NCI-H1417 treated with DMSO at 0.1 percent for 48 hours (cell line): Measurements from ENCODE around the gene HLTF.

ENCODE experiments used
- DNase-seq: peaks from one replicate; lab custom pipeline; 2025; lab: John Stamatoyannopoulos, UW

Gene HLTF

DNA sequence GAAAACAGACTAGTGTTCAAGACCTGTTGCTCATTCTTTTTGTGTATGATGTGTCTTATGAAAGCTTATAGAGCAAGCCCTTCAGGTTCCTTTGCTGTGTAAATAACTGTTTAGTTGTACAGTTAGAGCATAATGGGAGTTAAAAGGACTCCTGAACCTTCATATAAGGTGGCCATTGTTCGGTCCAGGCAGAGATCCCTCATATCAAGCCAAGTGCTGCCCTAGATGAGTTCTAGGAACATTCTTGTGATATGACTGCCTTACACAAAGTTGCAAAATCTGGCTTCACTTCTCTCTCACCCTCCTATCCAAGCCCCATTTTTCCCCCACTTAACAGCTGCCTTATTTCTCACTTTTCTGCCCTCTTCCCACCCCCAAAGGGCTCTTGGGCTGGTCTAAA, 68.1 kb downstream of the HLTF start:
- DNase-seq, result no peak

DNA sequence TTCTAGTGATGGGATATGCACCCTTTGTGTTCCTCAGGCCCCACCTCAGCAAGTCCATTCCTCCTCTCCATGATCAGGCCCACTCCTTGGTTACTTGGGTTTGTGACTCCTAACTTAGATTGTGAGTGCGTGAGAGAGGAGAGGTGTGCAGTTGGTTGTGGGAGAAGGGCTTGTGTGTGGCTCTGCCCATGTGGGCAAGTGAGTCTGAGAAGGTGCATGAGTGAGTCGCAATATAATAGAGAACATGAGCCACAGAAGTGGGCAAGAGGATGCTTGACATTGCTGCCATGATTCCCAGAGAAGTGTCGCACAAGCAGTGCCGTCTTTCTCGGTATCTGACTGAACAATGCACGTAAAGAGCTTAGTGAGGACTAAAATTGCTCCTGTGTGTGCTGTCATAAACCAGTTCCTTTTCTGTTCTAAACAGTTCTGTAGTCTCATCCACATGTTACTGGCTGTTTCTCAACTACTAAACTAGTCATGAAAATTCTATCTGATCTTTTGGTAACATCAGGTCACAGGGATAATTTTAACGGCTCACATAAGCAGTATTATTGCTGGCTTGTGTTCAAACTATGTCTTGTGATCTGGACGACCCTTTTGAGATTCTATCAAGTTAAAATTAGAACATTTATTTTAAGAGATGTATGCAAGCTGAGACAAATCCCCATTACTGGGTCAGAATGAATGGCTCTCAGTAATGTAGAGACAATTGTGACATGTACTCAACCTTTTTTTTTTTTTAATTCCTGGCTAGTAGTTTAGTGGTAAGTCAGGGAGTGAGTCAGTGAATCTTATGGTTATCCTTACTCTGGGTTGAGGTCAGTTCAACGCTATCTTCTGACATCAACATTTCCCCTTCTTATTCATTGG, 69.4 kb downstream of the HLTF start:
- no peak for DNase-seq

DNA sequence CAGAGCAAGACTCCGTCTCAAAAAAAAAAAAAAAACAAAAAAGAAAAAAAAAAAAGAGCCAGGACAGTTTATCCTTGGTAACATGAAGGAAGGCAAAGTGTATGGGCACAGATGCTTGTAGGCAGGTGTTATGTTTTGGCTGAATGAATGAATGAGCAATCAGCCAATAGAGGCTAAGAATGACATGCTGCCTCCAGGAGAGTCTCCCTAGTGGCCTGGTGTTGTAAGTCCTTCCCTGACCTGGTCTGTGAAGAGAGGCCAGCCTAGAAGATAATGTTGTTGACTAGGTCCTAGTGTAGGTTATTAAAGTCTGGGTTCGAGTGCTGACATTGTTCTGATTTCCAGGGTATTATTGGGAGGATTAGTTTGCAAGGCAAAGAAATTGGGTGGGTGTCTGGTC, 70.1 kb downstream of the HLTF start:
- DNase-seq, result no peak

DNA sequence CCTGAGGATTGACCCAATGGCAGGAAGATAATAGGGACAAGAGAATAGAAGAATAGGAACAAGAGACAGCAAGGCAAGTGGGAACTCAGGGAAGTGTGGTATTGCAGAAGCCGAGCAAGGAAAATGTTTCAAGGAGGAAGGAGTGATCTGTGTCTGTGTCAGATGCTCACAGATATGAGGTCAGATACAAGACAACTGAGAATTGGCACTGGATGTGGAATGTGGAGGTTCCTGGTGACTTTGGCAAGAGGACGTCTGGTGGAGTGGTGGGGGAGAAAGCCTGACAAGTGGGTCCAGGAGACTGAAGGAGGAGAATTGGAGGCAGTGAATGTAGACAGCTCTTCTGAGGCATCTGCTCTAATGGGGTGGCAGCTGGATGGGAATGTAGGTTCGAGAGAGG, 70.9 kb downstream of the HLTF start:
- no peak for DNase-seq

DNA sequence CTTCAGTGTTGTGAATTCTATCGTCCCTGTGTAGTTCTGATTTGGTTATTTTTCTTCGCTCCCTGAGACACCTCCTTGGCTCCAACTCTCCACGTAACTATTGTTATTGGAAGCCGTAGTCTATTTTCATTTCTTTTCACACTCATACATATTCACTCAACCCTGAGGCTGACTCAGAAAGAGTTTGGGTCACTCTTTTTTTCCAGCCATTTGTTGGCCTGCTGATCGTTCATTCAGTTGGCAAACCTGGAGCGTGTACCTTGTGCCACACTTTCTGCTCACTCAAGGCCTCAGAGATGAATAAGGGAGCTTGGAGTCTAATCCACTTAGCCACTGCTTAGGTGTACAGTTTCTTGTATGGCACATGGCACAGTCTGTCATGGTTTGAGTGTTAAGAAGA, 72.6 kb downstream of the HLTF start:
- DNase-seq, result no peak

DNA sequence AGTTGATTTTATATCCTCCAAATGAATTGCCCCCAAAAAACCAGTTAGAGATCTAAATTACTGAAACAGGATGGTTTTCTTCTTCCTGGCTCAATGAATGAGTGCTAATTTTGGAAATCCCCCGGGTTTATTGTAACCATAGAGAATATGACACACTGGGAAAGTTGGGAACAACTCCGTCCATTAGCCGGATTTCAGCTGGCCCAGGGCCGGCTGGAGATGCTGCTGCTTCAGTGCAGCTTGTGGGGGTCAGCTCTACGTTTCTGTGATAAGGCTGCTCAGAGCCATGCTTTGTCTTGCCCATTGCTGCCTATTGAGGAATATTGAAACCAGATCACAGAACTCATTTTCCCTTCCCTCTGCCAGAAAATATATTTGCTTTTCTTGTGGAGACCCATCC, 74.7 kb downstream of the HLTF start:
- DNase-seq, result no peak

DNA sequence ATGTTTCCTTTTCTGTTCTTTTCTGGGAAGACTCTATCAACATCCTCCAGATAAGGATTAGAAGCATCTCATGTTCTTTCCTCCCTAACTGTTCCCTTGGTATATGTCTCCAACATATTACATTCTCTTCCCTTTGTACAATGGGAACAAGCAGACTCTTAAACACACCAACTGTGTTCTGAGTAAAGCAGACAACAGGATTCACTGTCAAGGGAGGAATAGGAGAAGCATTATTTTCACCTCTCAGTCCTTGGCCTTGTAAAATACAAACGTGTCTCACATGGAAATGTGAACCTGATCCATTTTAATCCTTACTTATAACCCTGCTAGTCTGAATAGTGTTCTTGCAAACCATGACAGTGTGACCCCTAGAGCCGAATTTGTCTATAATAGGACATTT, 75.4 kb downstream of the HLTF start:
- DNase-seq, result no peak

DNA sequence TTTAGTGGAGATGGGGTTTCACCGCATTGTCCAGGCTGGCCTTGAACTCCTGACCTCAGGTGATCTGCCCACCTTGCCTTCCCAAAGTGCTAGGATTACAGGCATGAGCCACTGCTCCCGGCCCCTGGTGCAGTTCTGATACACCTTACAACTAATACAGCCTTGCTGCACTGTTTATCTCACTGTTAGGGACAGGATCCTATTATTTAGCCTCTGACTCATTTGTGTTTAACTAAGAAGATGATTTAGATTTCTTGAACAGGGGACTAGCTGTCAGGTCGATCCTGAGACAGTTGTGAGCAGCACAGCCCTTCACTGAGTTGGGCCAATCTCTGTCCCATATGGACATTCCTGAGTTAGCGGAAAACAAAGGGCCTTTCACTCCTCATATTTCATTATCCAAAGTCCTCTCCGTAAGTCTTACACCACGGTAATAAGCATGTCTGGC, 75.8 kb downstream of the HLTF start:
- no peak for DNase-seq

DNA sequence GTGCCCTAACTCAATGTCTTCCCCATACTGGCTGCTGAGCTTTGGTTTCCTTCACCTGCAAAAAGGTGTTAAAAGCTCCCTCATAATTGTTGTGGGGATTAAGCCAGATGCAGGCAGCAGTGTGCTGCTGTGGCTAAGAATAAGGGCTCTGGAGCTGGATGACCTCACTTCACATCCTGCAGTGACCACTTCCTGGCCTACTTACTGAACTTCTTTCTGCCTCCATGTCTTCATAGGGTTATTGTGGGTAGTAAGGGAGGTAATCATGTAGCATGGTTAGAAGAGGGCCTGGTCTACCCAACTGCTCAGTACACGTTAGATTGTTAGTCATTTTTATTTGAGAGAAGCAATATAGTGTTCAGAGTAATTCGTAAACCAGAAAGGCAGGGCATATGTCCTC, 76.6 kb downstream of the HLTF start:
- no peak for DNase-seq

DNA sequence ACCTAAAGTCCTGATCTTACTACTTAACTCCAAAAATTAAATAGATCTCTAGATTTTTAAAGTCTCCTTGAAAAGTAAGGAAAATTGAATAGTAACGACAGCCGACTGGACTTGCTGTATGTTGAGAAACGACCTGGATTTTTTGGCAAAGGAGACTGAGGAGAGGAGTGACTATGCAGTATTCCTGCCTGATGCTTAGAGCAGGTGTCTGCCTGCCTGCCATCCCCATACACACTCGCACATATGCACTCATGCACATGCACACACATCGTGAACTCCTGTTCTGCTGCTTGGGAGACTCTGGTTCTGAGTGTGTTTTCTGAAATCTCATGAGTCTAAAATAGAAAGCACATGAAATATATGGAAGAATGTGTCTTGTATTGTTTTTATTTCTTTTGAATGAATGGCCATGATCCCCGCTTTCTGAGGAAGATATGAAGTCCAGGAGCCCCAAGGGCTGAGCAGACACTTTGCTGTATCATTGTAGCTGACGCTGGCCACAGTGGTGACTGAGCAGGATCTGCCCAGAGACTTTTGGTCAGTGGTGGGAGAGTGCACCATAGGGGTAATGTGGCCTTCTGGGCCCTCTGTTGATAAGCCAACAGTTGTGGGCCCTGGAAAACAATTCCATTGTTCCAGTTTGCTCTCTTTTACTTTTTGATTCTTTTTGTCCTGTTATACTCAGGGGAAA, 78.6 kb downstream of the HLTF start:
- DNase-seq, result no peak

DNA sequence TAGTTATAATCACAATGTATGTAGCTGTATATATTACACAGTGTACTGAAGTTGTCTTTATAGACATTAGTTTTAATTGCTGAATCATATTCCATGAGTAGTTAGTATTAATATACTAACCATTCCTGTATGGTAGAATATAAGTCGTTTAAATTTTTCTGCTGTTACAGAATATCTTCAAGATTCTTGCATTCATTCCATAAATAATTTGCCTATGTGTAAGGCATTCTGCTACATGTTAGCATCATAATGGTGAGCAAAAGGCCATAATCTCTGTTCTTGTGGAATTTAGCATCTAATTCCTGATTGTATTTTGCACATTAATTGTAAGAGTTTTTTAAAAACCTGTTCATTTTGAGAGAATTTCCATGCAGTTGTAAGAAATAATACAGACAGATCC, 80.9 kb downstream of the HLTF start:
- no peak for DNase-seq

DNA sequence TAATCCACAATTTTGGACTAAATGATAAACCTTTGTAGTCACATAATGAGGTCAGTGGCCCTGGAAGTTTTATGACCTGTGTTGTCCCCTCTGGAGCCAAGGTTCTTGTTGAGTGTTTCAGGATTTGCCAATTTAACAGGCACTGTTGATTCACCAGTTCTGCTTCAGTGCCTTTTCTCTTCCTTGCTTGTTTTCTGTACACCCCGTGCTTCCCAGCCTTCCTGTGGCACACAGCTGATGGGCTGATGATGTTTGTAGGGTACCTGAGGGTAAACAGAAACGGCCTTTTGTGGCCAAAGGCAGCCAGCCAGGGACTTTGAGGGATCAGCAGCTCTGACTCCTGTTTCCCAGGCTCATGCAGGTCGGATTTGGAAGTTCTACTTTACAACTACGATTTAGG, 81.7 kb downstream of the HLTF start:
- no peak for DNase-seq

DNA sequence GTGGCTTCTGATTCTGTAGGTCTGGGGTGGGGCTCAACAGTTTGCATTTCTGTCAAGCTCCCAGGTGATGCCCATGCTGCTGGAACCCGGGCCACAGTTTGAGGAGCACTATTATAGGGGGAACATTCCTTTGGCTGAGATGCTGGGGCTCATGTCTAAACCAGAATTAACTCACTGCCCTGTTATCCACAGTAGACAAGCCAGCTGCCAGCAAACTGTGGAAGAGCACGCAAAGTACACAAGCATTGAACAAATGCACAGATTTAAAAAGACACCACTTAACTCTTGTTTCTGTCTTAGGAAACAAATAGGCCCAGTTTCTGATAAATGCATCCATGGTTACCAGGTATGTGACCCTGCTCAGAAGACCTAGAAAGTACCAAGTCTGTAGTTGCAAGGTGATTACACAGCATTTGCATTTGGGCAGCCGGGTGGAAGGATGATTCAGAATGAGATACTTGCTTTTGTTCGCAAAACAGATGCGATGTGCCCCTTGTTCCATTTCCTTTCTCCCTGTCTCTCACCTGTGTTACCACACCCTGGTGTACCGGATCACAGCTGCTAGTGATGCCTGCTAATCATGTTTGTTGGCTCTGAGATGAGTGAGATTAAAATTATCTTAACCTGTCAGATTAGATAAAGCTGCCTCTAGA, 82.6 kb downstream of the HLTF start:
- DNase-seq, result no peak

DNA sequence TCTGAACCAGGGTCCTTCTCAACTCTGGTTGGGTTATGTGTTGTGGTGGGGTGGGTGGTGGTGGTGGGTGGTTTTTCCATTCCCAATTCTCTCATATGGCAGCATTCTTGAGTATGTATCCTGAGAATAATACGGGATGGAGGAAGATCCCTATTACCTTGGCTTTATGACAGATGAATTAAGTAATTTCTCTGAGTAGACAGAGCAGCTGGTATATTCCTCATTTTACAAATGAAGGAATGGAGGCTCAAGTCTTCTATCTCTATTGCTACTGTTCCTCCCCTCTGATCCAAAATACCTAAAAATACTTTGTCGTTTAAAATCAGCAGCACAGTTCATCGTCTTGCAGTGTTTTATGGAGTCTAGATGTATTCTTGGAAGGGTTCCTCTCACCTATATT, 84.6 kb downstream of the HLTF start:
- DNase-seq, result no peak

DNA sequence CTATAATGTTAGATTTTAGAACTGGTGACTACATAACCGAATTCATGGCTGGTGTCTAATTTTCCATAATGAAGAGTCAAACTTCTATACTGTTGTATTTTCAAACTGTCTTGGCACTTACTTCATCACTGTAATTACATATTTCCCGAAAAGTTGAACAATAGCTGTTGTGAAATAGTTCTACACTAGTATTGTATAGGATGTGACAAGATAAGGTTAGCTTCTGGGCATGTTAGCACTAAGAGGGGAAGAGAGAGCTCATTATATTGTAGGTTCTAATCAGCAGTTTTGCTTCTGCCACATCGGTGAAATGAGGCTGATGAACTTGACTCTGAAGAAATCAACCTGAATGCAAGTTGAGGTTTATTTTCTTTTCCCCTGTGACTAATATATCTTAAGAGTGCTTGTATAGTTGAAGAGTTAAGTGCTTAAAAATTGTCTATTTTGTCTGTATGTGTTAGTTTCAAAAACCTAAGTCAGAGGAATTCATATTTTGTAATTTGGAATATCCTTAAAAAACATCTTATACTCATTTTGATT, 86.1 kb downstream of the HLTF start:
- no peak for DNase-seq

DNA sequence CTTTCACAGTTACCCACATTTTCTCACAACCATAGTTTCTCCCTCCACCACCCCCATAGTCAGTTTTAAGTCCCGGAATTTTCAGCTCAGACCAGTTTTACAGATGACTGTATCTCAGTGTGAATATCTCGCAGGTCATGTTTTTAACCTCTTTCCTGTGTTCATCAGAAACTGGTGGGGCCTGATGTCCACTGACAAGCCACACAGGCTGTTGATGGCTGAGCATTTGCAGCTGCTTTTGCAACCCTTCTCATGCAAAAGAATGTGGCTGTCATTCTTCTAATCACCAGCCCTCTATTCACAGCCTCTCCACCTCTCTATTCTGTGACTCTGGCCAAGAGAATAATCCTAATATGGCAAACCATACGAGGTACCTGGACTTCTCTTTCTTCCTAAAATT, 86.5 kb downstream of the HLTF start:
- no peak for DNase-seq

DNA sequence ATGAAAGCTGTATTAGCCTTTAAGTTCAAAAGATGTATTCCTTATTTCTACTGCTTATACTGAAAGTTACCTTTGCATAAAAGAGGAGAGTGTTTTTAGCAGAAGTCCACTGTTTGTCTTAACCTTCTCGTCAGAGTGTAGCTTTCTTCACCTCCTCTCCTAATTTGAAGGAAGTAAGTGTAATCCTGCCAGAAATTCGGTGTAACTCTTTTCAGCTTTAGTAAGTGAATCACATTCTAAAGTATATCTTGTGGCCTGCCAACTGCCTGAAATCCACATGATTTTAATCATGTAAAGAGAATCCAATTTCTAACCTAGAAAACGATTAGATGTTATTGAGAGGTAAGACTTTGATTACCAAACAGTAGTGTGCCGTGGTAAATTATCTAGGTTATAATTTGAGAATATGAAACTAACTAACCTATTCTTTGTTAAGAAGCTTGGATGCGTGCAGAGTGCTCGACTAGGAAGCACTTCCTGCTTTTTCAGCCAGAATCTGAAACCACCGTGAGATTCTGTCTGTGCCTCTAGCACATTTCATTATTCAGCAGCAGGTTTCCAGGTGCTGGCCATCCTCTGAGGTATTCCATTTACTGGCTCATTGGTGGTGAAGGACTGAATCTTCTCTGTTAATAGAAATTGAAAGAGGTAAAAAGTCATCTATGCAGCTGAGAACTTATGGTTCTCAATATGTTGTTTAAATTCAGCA, 87.5 kb downstream of the HLTF start:
- DNase-seq, result no peak

DNA sequence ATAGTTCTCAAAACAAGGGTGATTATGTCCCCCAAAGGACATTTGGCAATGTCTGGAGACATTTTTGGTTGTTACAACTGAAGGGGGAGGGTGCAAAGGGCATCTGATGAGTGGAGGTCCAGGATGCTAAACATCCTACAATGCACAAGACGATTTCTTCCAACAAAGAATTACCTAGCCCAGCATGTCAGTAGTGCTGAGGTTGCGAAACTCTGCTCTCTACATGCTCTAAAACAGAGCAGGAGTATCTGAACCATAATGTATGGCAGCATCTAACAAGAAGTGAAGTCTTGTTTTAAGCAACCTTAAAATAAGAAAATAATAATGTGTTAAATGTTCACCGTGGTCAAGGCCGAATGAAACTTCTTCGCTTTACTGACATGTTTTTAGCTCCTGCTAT, 88.0 kb downstream of the HLTF start:
- no peak for DNase-seq

DNA sequence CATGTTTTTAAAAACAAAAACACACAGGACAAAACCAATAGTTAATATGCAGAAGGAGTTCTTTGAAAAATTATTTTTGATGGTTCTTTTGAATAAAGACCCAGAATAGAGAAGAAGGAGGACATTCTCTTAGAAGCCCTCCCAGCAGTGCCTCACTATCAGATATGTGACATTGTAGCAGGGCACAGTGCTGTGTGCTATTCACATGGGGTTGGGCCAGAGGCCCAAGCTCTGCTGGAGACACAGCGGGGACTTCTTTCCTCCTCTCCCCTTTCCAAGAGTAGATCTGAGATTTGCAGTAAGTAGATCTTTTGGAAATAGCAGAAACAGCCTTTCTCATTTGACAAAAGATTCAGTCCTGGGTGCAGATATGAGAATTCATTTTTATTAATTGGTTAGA, 88.7 kb downstream of the HLTF start:
- no peak for DNase-seq

DNA sequence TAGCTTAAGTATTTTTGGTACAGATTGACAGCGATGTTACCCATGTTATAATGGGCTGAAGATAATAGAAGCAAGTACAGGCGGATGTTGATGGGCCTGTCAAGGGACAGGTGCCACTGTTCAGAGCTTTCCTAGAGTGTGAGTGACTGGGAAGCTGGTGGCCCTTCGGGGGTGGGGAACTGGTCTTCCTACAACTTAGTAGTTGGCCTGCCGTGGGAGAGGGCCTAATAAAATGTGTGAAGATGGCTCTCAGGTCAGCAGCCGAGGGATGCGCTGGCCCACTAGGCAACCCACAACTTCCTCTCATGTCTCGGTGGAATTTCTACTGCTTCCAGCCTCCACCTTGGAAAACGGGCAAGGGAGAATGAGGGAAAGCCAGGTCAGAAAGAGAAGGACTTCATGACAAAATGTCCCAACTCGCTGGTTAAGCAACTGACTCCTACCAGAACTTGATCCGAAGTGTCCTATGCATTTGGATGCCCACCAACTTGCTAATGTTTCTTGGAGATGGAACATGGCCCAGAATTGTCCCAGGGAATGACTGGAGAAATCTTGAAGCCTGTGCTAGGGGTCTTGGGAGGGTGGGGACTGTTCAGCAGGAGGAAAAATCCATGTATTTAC, 93.6 kb downstream of the HLTF start:
- DNase-seq, result no peak

DNA sequence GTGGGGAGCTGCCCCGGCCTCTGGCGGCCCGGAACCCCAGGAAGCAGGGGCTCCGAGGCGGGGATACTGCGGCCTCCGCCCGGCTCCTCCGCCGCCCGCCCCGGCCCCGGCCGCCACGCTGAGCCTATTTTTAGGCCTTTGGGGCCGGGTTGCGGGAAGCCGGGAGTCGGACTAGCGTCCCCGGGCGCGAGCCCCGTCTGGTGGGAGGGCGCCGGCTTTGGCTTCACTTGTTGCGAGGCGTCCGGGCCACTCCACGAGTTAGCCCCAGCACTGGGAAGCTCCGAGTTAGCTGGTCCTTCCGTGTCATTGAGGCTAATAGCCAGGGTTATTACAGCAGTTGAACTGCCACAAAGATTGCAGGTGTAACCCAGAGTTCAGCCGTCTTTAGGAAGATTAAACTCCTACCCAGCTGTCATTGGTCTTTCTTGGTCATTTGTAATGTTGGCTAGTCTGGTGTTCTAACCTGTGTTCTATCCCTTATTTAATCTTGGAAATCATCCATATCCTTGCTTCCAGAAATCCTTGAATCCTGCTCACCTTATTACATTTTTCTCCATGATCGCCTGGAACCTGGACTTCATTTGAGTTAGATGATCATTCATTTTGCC, 94.2 kb downstream of the HLTF start:
- DNase-seq, result no peak
